Measurements from ENCODE around the gene IGSF21. TPM values are rescaled to one million over a fixed set of nuclear protein-coding genes. Genes with fewer than 3 reads are reported as not detected.

Gene IGSF21
- total and polyA plus RNA-seq, 2 of the 4 experiments (the other 2 are of a cell fraction): not detected

DNA sequence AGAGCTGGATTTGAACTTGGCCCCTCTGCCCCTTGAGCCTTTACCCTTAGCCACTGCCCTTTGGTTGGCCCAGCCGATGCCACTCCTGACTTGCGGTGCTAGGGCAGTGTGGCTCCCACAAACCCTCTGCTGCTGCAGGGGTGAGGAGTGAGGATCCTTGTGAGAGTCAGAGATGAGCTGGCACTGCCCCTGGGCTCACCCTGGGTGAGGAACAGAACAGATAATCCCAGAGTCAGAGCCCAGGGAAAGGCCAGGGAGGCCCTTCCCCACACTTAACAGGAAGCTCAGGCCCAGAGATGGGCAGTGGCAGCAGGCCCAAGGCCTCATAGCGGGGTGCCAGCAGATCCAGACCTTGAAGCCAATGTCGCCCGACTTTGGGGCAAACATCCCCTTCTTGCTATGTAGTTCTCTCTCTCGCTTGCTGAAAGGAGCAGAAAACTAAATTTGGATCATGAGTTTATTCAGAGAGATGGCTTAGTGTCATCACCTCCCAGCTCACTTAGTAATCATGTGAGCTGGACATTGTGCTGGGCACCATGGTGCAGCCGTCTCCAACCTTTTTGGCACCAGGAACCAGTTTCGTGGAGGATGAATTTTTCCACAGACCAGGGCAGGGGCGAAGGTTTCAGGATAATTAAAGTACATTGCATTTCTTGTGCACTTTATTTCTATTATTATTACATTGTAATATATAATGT lies 81.4 kb downstream of the IGSF21 start:
- H3K27me3 ChIP-seq (ENCODE audit: control insufficient read depth, insufficient read depth, low read length): no peaks in the 10 kb centered on the region
- H3K9me3 ChIP-seq (ENCODE audit: control insufficient read depth, insufficient read depth, low read length): no peaks in the 10 kb centered on the region
- BruUV-seq (replicated peaks): no TSS peak
- in situ Hi-C loops (cut with MboI; ENCODE audit: low sequenced_read_pairs) (no loop called here), dilution Hi-C loops (cut with HindIII; ENCODE audit: low sequenced_read_pairs, unreplicated experiment) (no loop called here), intact Hi-C loops (cut with micrococcal nuclease) (no loop called here)
- H3K4me3 ChIP-seq (ENCODE audit: insufficient read depth, low read depth, low read length): no peak overlapping the region
- no peak overlapping the region for H3K18ac ChIP-seq (ENCODE audit: low read depth, low read length)
- no peak overlapping the region for H2AK5ac ChIP-seq (ENCODE audit: low read depth, low read length)
- no peaks in the 10 kb centered on the region for H3K4me1 ChIP-seq (ENCODE audit: control insufficient read depth, insufficient read depth, low read length)
- no peak overlapping the region for H3K14ac ChIP-seq (replicated peaks; ENCODE audit: low read depth, low read length)
- no peak overlapping the region for H2AK9ac ChIP-seq (replicated peaks; ENCODE audit: low read depth, low read length, poor library complexity)
- no peak overlapping the region for H2AFZ ChIP-seq (replicated peaks; ENCODE audit: low read length, poor library complexity)
- no peak for DNase-seq
- no peak overlapping the region for H3K4ac ChIP-seq (ENCODE audit: low read depth, low read length)
- no peaks in the 10 kb centered on the region for H3K36me3 ChIP-seq (ENCODE audit: control insufficient read depth, insufficient read depth, low read length)
- H4K91ac ChIP-seq (ENCODE audit: insufficient read depth, low read depth, low read length): no peak overlapping the region
- TF ChIP-seq MAZ (IDR thresholded peaks at IDR 0.05; ENCODE audit: borderline replicate concordance, low read depth, low read length) (no peak), CHD1 (IDR thresholded peaks at IDR 0.05; ENCODE audit: low read depth, low read length) (no peak), POLR2A (IDR thresholded peaks at IDR 0.05; ENCODE audit: low read depth, low read length) (no peak), NFE2L2 (IDR thresholded peaks at IDR 0.05; ENCODE audit: low read depth, low read length) (no peak), RFX5 (IDR thresholded peaks at IDR 0.05; ENCODE audit: low read depth, low read length) (no peak), RCOR1 (IDR thresholded peaks at IDR 0.05; ENCODE audit: insufficient replicate concordance, low read length) (no peak), MAFK (IDR thresholded peaks at IDR 0.05; ENCODE audit: low read depth, low read length) (no peak), BHLHE40 (IDR thresholded peaks at IDR 0.05; ENCODE audit: low read depth, low read length) (no peak)
- TF ChIP-seq, protein P1, sequence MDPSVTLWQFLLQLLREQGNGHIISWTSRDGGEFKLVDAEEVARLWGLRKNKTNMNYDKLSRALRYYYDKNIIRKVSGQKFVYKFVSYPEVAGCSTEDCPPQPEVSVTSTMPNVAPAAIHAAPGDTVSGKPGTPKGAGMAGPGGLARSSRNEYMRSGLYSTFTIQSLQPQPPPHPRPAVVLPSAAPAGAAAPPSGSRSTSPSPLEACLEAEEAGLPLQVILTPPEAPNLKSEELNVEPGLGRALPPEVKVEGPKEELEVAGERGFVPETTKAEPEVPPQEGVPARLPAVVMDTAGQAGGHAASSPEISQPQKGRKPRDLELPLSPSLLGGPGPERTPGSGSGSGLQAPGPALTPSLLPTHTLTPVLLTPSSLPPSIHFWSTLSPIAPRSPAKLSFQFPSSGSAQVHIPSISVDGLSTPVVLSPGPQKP (IDR thresholded peaks at IDR 0.05; ENCODE audit: borderline replicate concordance, low read depth, low read length): no peak
- no peak overlapping the region for H3K23ac ChIP-seq (ENCODE audit: low read depth, low read length)
- no peak overlapping the region for H3K4me2 ChIP-seq (ENCODE audit: low read depth, low read length)
- no CpG with 5 or more reads among the region's 9 CpGs for WGBS, 2 experiments (ENCODE audit: extremely low coverage in 2 of 2, insufficient read length in 1 of 2)
- H3K56ac ChIP-seq (ENCODE audit: extremely low read depth, insufficient read depth, low read length): no peak overlapping the region
- ChIA-PET POLR2A (ENCODE audit: unreplicated experiment) (no interaction called here), CTCF (no interaction called here)
- H3K9ac ChIP-seq (ENCODE audit: low read depth, low read length): no peak overlapping the region
- no peak for ATAC-seq (ENCODE audit: low read depth)
- no peak overlapping the region for H2BK15ac ChIP-seq (ENCODE audit: low read depth, low read length)
- no peaks in the 10 kb centered on the region for H3K79me1 ChIP-seq (ENCODE audit: low read depth in 1 of 2, low read length in 2 of 2)
- H4K8ac ChIP-seq (ENCODE audit: low read depth in 2 of 2, low read length in 2 of 2): no peak overlapping the region
- no peak overlapping the region for H2BK20ac ChIP-seq (ENCODE audit: low read depth, low read length)
- no peaks in the 10 kb centered on the region for H4K20me1 ChIP-seq (ENCODE audit: insufficient read depth, low read length)
- H3K9me1 ChIP-seq (ENCODE audit: insufficient read depth, low read length): no peaks in the 10 kb centered on the region
- no peak overlapping the region for H4K5ac ChIP-seq (ENCODE audit: low read depth, low read length)
- no peak overlapping the region for H2BK5ac ChIP-seq (ENCODE audit: low read depth, low read length, poor library complexity, severe bottlenecking)
- no peak overlapping the region for H2BK120ac ChIP-seq (ENCODE audit: low read depth, low read length)
- no peak overlapping the region for H3K27ac ChIP-seq (ENCODE audit: insufficient read depth, low read length)

All from IMR-90 (cell line).